H1 (cell line): ENCODE results near the gene IFNL4. TPM values are rescaled to one million over a fixed set of nuclear protein-coding genes. Genes with fewer than 3 reads are reported as not detected.

ENCODE experiments used
- CTCF ChIA-PET: fragments of 300-600 bp; sonication (Branson Sonifier 250); formaldehyde crosslinking; loops from one replicate; lab custom pipeline; 2021; ENCODE audit not compliant: partially characterized antibody; lab: Charles Lee
- POLR2A ChIA-PET: fragments of 300-600 bp; sonication (Branson Sonifier 250); formaldehyde crosslinking; loops from one replicate; lab custom pipeline; 2021; ENCODE audit warnings: inconsistent platforms; ENCODE audit not compliant: partially characterized antibody; lab: Charles Lee
- DNase-seq, 2 experiments: peaks; one replicate each; pipeline versions ENCODE4 v3.0.0 to v3.0.0-alpha.2; 2010 to 2022; ENCODE audit warnings: low spot score in 2 of 2, low read depth in 1 of 2, mixed read lengths in 1 of 2
- FAIRE-seq: peaks from 2 replicates; lab custom pipeline; 2011; peaks lifted over from hg19 to GRCh38; lab: Jason Lieb, UNC
- H2AFZ ChIP-seq: 2 replicates; pipeline ENCODE4 v1.8.1; 2012; ENCODE audit warnings: low read length, inconsistent platforms
- H2AK5ac ChIP-seq: 2 replicates; pipeline ENCODE4 v1.6.1; 2013; ENCODE audit warnings: low read depth, low read length
- H2BK120ac ChIP-seq: replicated peaks from 2 replicates; pipeline ENCODE3; 2013; ENCODE audit warnings: low read depth, low read length, inconsistent platforms
- H2BK12ac ChIP-seq: 2 replicates; pipeline ENCODE4 v1.6.1; 2013; ENCODE audit warnings: low read depth, low read length
- H2BK15ac ChIP-seq: 2 replicates; pipeline ENCODE4 v1.6.1; 2013; ENCODE audit warnings: low read length
- H2BK20ac ChIP-seq: 2 replicates; pipeline ENCODE4 v1.6.1; 2013; ENCODE audit warnings: low read length
- H2BK5ac ChIP-seq: 2 replicates; pipeline ENCODE4 v1.6.1; 2013; ENCODE audit warnings: low read depth, low read length
- H3K14ac ChIP-seq: 2 replicates; pipeline ENCODE4 v1.6.1; 2013; ENCODE audit warnings: inconsistent platforms; ENCODE audit not compliant: insufficient read length
- H3K18ac ChIP-seq: 2 replicates; pipeline ENCODE4 v1.6.1; 2013; ENCODE audit warnings: low read length; ENCODE audit errors: extremely low read depth
- H3K23ac ChIP-seq: 2 replicates; pipeline ENCODE4 v1.6.1; 2013; ENCODE audit warnings: inconsistent platforms; ENCODE audit not compliant: insufficient read length
- H3K23me2 ChIP-seq: 2 replicates; pipeline ENCODE4 v1.6.1; 2013; ENCODE audit warnings: low read depth, low read length
- H3K27ac ChIP-seq: 2 replicates; pipeline ENCODE4 v1.6.1; 2011; ENCODE audit warnings: low read depth, low read length, inconsistent platforms
- H3K27me3 ChIP-seq, 4 experiments: replicated peaks in 1 of 4; 1 replicate in 1 of 4; 2 replicates in 3 of 4; pipeline versions ENCODE4 v1.6.1 to v1.8.1; 2011 to 2013; ENCODE audit warnings: low read length in 3 of 4, mild to moderate bottlenecking in 3 of 4, inconsistent platforms in 2 of 4, mixed read lengths in 2 of 4, moderate library complexity in 1 of 4; ENCODE audit not compliant: control insufficient read depth in 3 of 4, insufficient read depth in 3 of 4; ENCODE audit errors: extremely low read depth in 1 of 4
- H3K36me3 ChIP-seq, 4 experiments: 2 replicates each; pipeline versions ENCODE4 v1.6.1 to v1.8.1; 2011 to 2013; ENCODE audit warnings: mild to moderate bottlenecking in 4 of 4, low read length in 3 of 4, moderate library complexity in 2 of 4, control low read depth in 1 of 4, inconsistent platforms in 1 of 4; ENCODE audit not compliant: insufficient read depth in 4 of 4, control insufficient read depth in 2 of 4
- H3K4ac ChIP-seq: replicated peaks from 2 replicates; pipeline ENCODE3; 2013; ENCODE audit warnings: low read length, low read depth, mixed read lengths, inconsistent platforms; ENCODE audit not compliant: insufficient read length
- H3K4me1 ChIP-seq, 4 experiments: replicated peaks in 1 of 4; 1 replicate in 1 of 4; 2 replicates in 3 of 4; pipeline versions ENCODE4 v1.6.1 to v1.8.1; 2011 to 2013; ENCODE audit warnings: low read length in 3 of 4, inconsistent platforms in 2 of 4, mixed read lengths in 1 of 4; ENCODE audit not compliant: insufficient read depth in 4 of 4, control insufficient read depth in 3 of 4
- H3K4me2 ChIP-seq, 2 experiments: 2 replicates each; pipeline versions ENCODE4 v1.6.1 to v1.8.1; 2011 to 2013; ENCODE audit warnings: low read depth in 2 of 2, low read length in 2 of 2, control low read depth in 1 of 2, inconsistent platforms in 1 of 2, mild to moderate bottlenecking in 1 of 2; ENCODE audit not compliant: insufficient read depth in 1 of 2
- H3K4me3 ChIP-seq, 4 experiments: fragments of 200-600, 300-600 bp in 1 of 4; sonication (generic), shearing (Covaris generic), sonication (Bioruptor Twin) in 1 of 4; 2 replicates each; pipeline versions ENCODE4 v1.5.1 to v1.8.1; 2011 to 2016; ENCODE audit warnings: low read length in 4 of 4, low read depth in 3 of 4, control low read depth in 2 of 4, inconsistent platforms in 2 of 4, mild to moderate bottlenecking in 2 of 4, mixed read lengths in 1 of 4, moderate library complexity in 1 of 4; ENCODE audit not compliant: insufficient read depth in 2 of 4; ENCODE audit errors: extremely low read depth in 1 of 4
- H3K56ac ChIP-seq: replicated peaks from 2 replicates; pipeline ENCODE3; 2013; ENCODE audit warnings: low read depth, mild to moderate bottlenecking, mixed read lengths, low read length, inconsistent platforms; ENCODE audit not compliant: insufficient read length
- H3K79me1 ChIP-seq: 2 replicates; pipeline ENCODE4 v1.6.1; 2013; ENCODE audit warnings: low read depth, low read length, control low read depth
- H3K79me2 ChIP-seq, 2 experiments: 2 replicates each; pipeline versions ENCODE4 v1.6.1 to v1.8.1; 2012 to 2013; ENCODE audit warnings: low read length in 2 of 2, mild to moderate bottlenecking in 2 of 2, inconsistent platforms in 1 of 2; ENCODE audit not compliant: insufficient read depth in 2 of 2, control insufficient read depth in 1 of 2
- H3K9ac ChIP-seq, 4 experiments: replicated peaks in 1 of 4; 1 replicate in 1 of 4; 2 replicates in 3 of 4; pipeline versions ENCODE4 v1.6.1 to v1.8.1; 2011 to 2013; ENCODE audit warnings: low read depth in 3 of 4, low read length in 3 of 4, control low read depth in 2 of 4, mild to moderate bottlenecking in 2 of 4, moderate library complexity in 2 of 4, inconsistent platforms in 1 of 4; ENCODE audit errors: extremely low read depth in 1 of 4
- H3K9me3 ChIP-seq, 2 experiments: 2 replicates each; pipeline versions ENCODE4 v1.6.1 to v1.8.1; 2012 to 2013; ENCODE audit warnings: mild to moderate bottlenecking in 2 of 2, moderate library complexity in 2 of 2, control low read depth in 1 of 2, inconsistent platforms in 1 of 2, low read depth in 1 of 2, low read length in 1 of 2, mixed read lengths in 1 of 2; ENCODE audit not compliant: insufficient read depth in 2 of 2
- H4K20me1 ChIP-seq, 2 experiments: replicated peaks in 1 of 2; 2 replicates each; pipeline versions ENCODE3 to v1.8.1; 2011 to 2013; ENCODE audit warnings: inconsistent platforms in 2 of 2, low read length in 2 of 2, mild to moderate bottlenecking in 1 of 2; ENCODE audit not compliant: insufficient read depth in 2 of 2, control insufficient read depth in 1 of 2
- H4K5ac ChIP-seq: 2 replicates; pipeline ENCODE4 v1.6.1; 2013; ENCODE audit warnings: low read length, low read depth, mixed read lengths, inconsistent platforms; ENCODE audit not compliant: insufficient read length
- H4K8ac ChIP-seq: 2 replicates; pipeline ENCODE4 v1.8.0; 2013; ENCODE audit warnings: mild to moderate bottlenecking, moderate library complexity, low read length, inconsistent platforms; ENCODE audit not compliant: insufficient read depth; ENCODE audit errors: extremely low read depth
- H4K91ac ChIP-seq: replicated peaks from 2 replicates; pipeline ENCODE3; 2013; ENCODE audit warnings: low read length, mixed read lengths, inconsistent platforms; ENCODE audit not compliant: insufficient read length
- EP300 ChIP-seq, 2 experiments: IDR thresholded peaks; 1 replicate in 1 of 2; 2 replicates in 1 of 2; pipeline ENCODE4 v1.6.1; 2011 to 2012; ENCODE audit warnings: low read depth in 2 of 2, low read length in 2 of 2, mild to moderate bottlenecking in 2 of 2, borderline replicate concordance in 1 of 2, inconsistent platforms in 1 of 2, moderate library complexity in 1 of 2
- MAFK ChIP-seq: IDR thresholded peaks from 2 replicates; pipeline ENCODE4 v1.6.1; 2012; ENCODE audit warnings: low read depth, mild to moderate bottlenecking, improper control_type of control experiment, low read length
- WGBS, 2 experiments: shearing (Covaris generic) in 1 of 2; methylation state at CpG; one replicate each; pipeline versions ENCODE4 v1.1.6 to v1.1.7; 2013 to 2015; ENCODE audit warnings: low lambda C conversion rate in 2 of 2, mixed read lengths in 2 of 2, inconsistent platforms in 1 of 2, low coverage in 1 of 2, missing lambda C conversion rate in 1 of 2; ENCODE audit not compliant: insufficient replicate concordance in 2 of 2, insufficient coverage in 1 of 2, insufficient read length in 1 of 2; ENCODE audit errors: extremely low coverage in 1 of 2, missing lambda C conversion rate in 1 of 2; 5-methylcytosine and 5-hydroxymethylcytosine counted together
- polyA plus RNA-seq, 7 experiments: library from polyadenylated mRNA; depleted of rRNA in 3 of 7; stranded (reverse) in 5 of 7; unstranded in 2 of 7; fragments of >200 nt in 5 of 7; fragments of 200-250 nt in 2 of 7; gene quantifications; 1 replicate in 5 of 7; 2 replicates in 1 of 7; 4 replicates in 1 of 7; pipeline versions ENCODE4 v1.2.1 to v1.2.3, GENCODE V29; 2011 to 2013; ENCODE audit warnings: missing spikeins in 2 of 7, mixed read lengths in 2 of 7
- total RNA-seq: library from RNA; stranded (reverse); fragmentation: NEBNext Ultra II Directional; extraction: Animal tissue kit (Norgen Biotek cat#: 25700); gene quantifications from 2 replicates; pipeline ENCODE4 v1.2.1, GENCODE V29; 2021

The IFNL4 gene
- total and polyA plus RNA-seq, 2 of the 8 experiments (the other 6 are each of a cell fraction or from before 2014, with no cell fraction given): not detected

DNA sequence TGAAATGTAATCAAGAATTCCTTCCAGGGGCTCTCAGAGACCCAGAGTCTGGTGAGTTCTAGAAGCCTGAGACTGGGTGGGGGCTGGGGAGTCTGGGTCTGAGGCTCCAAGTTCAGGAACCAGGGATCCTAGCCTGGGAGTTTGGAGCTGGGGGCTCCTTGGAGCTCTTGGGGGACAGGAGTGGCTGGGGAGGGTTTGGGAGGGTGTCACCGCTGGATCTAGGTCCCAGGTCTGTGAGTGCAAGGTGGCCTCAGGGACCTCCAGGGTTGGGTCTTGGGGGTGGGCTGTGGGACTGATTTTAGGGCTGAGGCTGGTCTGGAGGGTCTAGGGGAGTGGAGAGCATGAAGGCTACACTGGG, 45.7 kb downstream of the IFNL4 start:
- DNase-seq: no peak
- H3K56ac ChIP-seq: no peak overlapping the region
- H3K27ac ChIP-seq: no peak overlapping the region
- H3K18ac ChIP-seq: no peak overlapping the region
- H3K79me2 ChIP-seq: no peaks in the 10 kb centered on the region
- TF ChIP-seq MAFK (no peak), EP300 (IDR thresholded peaks at IDR 0.05; ENCODE audit: borderline replicate concordance in 1 of 2, low read depth in 2 of 2, low read length in 2 of 2) (no peak)
- TF ChIP-seq, all 59 proteins: peak for 0
- no peak overlapping the region for H2BK20ac ChIP-seq
- H2BK12ac ChIP-seq: no peak overlapping the region
- no peak overlapping the region for H2BK5ac ChIP-seq
- ChIA-PET CTCF (interaction anchor here (0.8 to 2.6 kb wide), 8 partner anchors 10 to 151 kb away, joined by 3 to 18 read pairs (median 4); no protein-coding TSS in a partner anchor), POLR2A (no interaction called here)
- no peak overlapping the region for H2BK15ac ChIP-seq
- no peak overlapping the region for H4K8ac ChIP-seq
- no peak for FAIRE-seq
- H2AK5ac ChIP-seq: no peak overlapping the region
- no peak overlapping the region for H3K14ac ChIP-seq
- H2AFZ ChIP-seq: no peak overlapping the region
- no peak overlapping the region for H3K4ac ChIP-seq
- H4K91ac ChIP-seq: no peak overlapping the region
- no peak overlapping the region for H3K9ac ChIP-seq
- H3K9me3 ChIP-seq: no peaks in the 10 kb centered on the region
- no peaks in the 10 kb centered on the region for H4K20me1 ChIP-seq
- H3K4me1 ChIP-seq: peaks cover 0 to 2% (median under 1%) of the 10 kb centered on the region in 4 experiments; a peak in 4 of 7 replicates
- 100% methylated on average over 1 of the region's 1 CpG; no CpG with 5 or more reads in 1 of the 2 experiments for WGBS, 2 experiments
- H2BK120ac ChIP-seq: no peak overlapping the region
- H4K5ac ChIP-seq: no peak overlapping the region
- H3K23ac ChIP-seq: no peak overlapping the region
- H3K27me3 ChIP-seq: peaks cover 7 to 28% (median 20%) of the 10 kb centered on the region in 4 experiments; a peak in 6 of 7 replicates
- H3K4me3 ChIP-seq: no peak overlapping the region
- no peaks in the 10 kb centered on the region for H3K23me2 ChIP-seq
- no peaks in the 10 kb centered on the region for H3K79me1 ChIP-seq
- no peaks in the 10 kb centered on the region for H3K36me3 ChIP-seq
- H3K4me2 ChIP-seq: no peak overlapping the region
